ENCODE data around the gene OLR1. TPM values are rescaled to one million over a fixed set of nuclear protein-coding genes. Genes with fewer than 3 reads are reported as not detected.
"Not testable (repeated sequence)": the region's sequence is repeated elsewhere in the genome, so short reads cannot be mapped to it uniquely, and the experiment has no call there.

Gene OLR1
- not detected in 2 replicates for total RNA-seq (2014; rRNA removed; shearing (Covaris generic))

GRCh38 chr12:10171973-10172728 is at the start of gene OLR1:
OLR1 (minus strand) TSS chr12:10172132; CDS start chr12:10172077, 55 bp downstream.
- no peak for DNase-seq (ENCODE audit: low spot score)

DNA sequence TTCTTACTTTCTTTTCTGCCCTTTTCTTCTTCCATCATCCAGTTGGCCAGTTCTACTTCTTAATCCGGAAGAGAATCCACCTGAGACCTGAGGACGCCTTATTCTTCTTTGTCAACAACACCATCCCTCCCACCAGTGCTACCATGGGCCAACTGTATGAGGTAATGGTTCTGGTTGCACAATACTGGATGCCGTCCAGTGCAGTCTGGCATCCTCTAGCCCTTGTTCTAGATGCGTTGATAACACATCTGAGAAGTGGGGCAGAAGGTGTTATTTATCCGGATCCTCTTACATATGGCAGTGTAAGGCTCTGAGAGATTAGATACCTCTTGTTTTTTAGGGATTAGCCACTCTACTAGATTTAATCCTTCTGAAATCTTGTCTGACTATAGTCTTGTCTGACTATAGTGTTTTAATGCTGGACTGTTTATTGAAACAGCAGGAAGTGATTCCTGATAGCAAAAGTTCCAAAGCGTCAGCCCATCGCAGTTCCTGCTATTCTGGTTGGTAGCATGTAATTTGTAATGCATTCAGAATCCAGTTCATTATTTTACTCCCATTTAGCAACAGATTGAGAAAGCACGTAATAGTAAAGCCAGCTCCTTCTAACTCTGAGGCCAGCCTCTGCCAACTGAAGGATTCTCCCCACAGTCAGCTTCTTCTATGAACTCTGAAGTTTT is 48.6 kb upstream of the OLR1 start:
- DNase-seq (ENCODE audit: low spot score) = no peak

DNA sequence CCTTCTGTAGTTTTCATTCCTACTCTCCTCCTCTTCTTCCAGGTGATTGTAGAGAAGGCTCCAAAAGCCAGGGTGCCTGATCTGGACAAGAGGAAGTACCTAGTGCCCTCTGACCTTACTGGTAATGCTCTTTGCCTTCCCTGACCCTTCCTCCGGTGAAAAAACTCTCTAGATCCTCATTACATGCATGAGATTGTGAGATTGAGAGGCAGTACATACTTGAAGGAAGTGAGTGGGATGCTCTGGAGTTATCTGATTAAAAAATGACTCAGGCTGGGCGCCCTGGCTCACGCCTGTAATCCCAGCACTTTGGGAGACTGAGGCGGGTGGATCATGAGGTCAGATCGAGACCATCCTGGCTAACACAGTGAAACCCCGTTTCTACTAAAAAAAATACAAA is 46.1 kb upstream of the OLR1 start:
- no peak for DNase-seq (ENCODE audit: low spot score)

DNA sequence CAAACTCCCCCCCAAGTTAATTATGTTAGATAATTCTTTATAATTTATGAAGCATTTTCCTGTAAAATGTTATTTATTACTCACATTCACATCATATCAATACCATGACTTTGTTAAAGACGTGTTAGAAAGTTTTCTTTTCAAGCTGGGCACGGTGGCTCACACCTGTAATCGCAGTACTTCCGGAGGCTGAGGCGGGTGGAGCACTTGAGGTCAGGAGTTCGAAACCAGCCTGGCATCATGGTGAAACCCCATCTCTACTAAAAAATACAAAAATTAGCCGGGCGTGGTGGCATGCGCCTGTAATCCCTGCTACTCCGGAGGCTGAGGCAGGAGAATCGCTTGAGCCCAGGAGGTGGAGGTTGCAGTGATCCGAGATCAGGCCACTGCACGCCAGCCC is 44.0 kb upstream of the OLR1 start:
- not testable (repeated sequence) for DNase-seq (ENCODE audit: low spot score)

DNA sequence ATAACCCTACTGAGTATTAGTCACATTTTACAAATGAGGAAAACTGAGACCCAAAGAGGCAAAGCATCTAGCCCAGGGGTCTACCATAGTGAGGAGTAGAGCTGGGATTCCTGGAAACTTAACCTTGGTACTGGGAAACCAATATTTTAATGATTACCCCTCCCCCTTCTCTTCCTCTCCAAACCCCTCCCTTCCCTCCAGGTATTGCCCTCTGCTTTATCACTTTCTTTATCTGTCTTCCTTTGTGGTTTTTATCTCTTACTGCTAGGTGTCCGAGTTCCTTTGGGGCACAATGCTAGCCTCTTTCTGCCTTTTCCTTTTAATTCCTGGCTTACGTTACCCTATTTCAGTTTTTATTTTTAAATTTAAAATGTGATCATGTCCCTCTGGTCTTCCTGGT is 43.5 kb upstream of the OLR1 start:
- DNase-seq (ENCODE audit: low spot score) = no peak

DNA sequence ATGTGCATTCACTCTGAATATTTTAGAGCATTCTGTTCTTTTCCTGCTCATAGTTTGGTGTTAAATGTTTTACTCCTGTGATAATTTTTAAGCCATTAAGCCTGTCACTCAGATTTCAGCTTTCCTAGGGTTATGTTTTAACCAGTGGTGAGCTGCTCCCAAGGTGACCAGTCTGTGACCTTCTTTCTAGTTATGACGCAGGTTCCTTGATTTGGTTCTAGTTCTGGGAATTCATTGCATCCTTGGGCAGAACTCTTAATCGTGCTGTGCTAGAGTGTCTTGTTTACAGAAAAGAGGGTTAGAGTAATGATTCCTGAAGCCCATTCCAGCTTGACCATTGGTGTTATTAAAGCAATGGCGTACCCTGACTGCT is 42.9 kb upstream of the OLR1 start:
- DNase-seq (ENCODE audit: low spot score) = no peak

GRCh38 chr12:10214136-10214894 is 42.4 kb upstream of the OLR1 start:
- DNase-seq (ENCODE audit: low spot score) = peak; percentile 42

DNA sequence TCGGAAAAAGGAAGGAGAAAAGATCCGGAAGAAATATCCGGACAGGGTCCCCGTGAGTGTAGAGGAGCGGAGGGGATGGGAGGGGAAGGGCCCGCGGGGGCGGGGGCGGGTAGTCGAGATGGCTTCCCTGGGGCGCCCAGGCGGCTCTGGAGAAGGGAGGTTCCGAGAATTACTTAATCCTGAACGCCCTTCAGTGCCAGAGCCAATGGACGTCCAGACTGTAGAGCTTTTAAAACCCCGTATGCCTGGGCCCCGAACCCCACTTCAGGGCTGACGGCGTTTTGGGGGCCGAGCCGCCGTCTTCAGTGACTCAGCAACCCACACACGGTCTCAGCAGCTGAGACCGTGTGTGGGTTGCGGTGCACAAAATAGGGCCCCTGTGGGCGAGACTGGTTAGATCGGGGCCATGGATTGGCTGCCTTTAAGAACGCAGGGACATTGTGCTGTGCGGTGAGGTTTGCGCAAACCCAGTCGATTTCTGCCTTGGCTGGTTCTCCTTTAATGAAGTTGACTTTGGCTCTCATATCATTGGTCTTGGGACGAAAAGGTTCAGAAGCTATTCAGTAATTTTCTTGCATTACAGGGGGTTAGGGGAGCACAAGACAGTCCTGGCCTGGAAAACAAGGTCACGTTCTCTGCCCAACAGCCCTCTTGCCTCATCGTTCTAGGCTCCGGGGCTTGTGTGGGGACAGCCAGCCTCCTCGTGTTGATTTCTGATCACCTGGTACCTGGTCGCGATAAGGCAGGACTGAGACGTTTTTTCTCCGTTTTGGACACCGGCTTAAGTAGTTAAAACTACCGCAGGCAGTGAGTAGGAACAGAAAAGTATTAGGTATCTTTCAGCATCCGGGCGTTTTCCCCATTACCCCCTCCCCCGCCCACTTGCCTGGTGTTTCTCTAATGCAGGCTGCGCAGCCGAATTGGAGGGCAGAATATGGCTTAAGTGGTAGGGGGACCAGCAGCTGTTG is 41.5 kb upstream of the OLR1 start:
- DNase-seq (ENCODE audit: low spot score) = peak; percentile 47

DNA sequence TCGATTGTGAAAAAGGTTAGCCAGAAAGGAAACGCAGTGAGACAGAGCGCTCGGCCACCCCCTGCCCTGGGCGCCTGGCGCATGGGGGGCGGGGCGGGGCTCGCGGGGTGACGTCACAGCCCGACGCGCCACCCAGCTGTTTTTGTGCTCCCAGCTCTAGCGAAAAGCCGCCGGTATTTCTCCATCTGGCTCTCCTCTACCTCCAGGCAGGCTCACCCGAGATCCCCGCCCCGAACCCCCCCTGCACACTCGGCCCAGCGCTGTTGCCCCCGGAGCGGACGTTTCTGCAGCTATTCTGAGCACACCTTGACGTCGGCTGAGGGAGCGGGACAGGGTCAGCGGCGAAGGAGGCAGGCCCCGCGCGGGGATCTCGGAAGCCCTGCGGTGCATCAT is 40.8 kb upstream of the OLR1 start, which contains the start of gene GABARAPL1:
Gene GABARAPL1 (plus strand): TSS at position 139 of the 393 bp plus-strand sequence. CDS start 253 bp downstream, at position 392.
- DNase-seq (ENCODE audit: low spot score) = peak; percentile 77

GRCh38 chr12:10211940-10212738 is 40.2 kb upstream of the OLR1 start:
- DNase-seq (ENCODE audit: low spot score) = peak; percentile 94

DNA sequence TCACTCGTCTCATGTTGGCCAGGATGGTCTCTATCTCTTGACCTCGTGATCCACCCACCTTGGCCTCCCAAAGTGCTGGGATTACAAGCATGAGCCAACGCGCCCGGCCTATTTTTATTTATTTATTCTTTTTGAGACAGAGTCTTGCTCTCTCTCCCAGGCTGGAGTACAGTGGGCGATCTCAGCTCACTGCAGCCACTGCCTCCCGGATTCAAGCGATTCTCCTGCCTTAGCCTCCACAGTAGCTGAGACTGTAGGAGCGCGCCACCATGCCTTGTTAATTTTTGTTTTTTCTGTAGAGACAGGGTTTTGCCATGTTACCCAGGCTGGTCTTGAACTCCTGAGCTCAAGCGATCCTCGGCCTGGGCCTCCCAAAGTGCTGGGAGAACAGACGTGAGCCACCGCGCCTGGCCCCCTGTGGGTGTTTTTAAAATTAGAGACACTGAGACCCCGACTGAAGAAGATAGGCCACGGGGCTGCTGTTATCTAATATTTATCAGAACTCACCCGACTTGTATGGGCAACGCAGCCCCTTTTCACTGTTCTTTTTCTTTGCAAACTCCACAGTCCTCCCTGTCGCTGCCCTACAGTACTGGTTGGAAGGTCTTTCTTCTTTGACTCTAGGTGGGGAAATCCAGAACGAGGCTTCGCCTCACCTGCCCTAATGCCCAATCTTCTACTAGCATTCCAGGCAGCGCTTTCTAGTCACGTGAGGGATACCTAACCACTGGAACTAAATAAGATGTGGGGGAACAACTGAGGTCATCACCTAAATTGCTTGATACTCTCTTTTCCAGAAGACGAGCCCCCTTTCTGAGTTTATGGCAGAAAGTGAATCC is 39.4 kb upstream of the OLR1 start:
- no peak for DNase-seq (ENCODE audit: low spot score)

GRCh38 chr12:10210225-10210624 is 38.3 kb upstream of the OLR1 start:
- no peak for DNase-seq (ENCODE audit: low spot score)

GRCh38 chr12:10207136-10207535 is 35.2 kb upstream of the OLR1 start:
- no peak for DNase-seq (ENCODE audit: low spot score)

DNA sequence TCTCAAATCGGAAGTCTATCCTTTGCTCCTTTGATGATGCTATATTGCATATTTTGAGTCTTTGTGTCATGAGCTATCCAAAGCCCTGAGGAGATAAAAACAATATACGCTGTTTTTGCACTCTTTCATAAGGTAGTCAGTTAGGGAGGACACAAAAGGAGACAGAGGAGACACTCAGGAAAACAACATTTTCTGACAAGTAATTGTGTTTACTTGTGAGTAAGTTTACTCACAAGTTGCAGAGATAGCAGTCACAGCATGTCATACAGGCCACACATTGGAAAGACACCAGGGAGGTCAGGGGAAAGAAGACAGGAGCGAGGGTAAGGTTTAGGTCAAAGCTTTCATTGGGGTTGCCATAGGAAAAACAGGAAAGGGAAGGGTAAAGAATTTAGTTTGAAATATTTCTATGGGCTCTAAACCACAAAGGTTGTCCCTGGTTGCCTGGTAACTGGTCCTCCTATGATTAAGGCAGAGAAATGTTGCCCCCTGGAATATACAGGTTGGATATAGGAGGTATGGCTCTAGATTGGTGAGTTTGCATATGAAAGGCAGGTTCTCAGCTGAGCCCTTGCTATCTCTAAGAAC is 33.4 kb upstream of the OLR1 start:
- DNase-seq (ENCODE audit: low spot score) = no peak

DNA sequence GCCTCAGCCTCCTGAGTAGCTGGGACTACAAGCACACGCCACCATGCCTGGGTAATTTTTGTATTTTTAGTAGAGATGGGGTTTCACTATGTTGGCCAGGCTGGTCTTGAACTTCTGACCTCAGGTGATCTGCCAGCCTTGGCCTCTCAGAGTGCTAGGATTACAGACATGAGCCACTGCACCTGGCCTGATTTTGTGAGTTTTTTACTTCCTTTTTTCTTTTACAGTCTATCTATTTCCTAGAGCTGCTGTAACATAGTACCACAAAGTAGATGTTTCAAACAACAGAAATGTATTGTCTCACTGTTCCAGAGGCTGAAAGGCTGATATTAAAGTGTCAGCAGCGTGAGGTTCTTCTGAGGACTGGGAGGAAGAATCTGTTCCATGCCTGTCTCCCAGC is 32.6 kb upstream of the OLR1 start:
- DNase-seq (ENCODE audit: low spot score) = not testable (repeated sequence)

DNA sequence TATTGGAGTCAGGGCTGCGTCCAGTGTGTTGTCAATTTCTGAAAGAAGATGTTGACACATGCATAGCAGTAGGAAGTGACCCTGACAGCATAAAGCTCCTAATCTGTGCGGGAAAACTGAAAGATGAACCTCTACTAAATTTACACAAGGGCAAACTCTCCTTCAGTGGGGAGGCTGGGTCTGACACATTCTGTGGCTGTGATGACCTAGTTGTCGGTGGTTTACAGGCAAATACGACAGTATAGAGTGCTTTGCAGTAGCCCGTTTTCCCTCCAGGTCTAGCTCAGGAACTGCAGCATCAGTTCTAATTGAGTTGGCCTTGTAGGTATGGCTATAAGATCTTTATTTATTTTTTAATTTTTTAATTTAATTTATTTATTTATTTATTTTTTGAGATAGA is 25.9 kb upstream of the OLR1 start:
- DNase-seq (ENCODE audit: low spot score) = no peak

- no peak for DNase-seq (ENCODE audit: low spot score)
Observed at GRCh38 chr12:10196210-10196609, 24.3 kb upstream of the OLR1 start.

DNA sequence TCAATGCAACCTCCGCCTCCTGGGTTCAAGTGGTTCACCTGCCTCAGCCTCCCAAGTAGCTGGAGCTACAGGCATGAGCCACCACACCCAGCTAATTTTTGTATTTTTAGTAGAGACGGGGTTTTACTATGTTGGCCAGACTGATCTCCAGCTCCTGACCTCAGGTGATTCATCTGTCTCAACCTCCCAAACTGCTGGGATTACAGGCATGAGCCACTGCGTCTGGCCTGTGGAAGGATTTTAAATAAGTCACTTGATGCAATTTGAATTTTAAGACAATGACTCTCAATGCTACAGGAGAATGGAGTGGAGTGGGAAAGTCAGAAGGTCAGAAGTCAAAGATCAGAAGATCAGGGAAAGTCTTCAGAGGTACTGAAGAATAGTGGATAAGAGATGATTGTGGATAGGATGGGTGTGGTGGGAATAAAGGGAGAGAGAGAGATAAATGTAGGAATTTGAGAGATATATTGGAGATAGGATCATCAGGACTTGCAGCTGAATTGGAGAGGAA is 22.3 kb upstream of the OLR1 start:
- no peak for DNase-seq (ENCODE audit: low spot score)

GRCh38 chr12:10191865-10192264 is 19.9 kb upstream of the OLR1 start:
- DNase-seq (ENCODE audit: low spot score) = no peak
